ENCODE measurements around the gene DLGAP1.

- TF ChIP-seq CTCF (IDR thresholded peaks at IDR 0.05; ENCODE audit: low read length) = no peak
- TF ChIP-seq EZH2 (IDR thresholded peaks at IDR 0.05; ENCODE audit: borderline replicate concordance, low read length) = no peak
Measured at GRCh38 chr18:3871687-3872086, 583.4 kb downstream of the DLGAP1 start.

Data from OCI-LY1 (cell line).